NB4 (cell line): ENCODE measurements around the gene FPGS.

Experiments used
- DNase-seq: peaks from one replicate; pipeline ENCODE4 v3.0.0; 2010; ENCODE audit warnings: low read depth
- H3K4me3 ChIP-seq: one replicate; pipeline ENCODE4 v1.5.1; 2011; ENCODE audit warnings: mild to moderate bottlenecking, low read depth, low read length, moderate library complexity
- MYC ChIP-seq: IDR thresholded peaks from 2 replicates; pipeline ENCODE4 v1.6.1; 2011; ENCODE audit warnings: low read depth, low read length
- POLR2A ChIP-seq: IDR thresholded peaks from 2 replicates; pipeline ENCODE4 v1.6.1; 2011; ENCODE audit warnings: mild to moderate bottlenecking; ENCODE audit not compliant: insufficient read length; ENCODE audit errors: extremely low read depth
- TF ChIP-seq, protein P1 (sequence below): IDR thresholded peaks from 2 replicates; pipeline ENCODE4 v1.6.1; 2011; ENCODE audit warnings: low read depth, low read length
- TF ChIP-seq, protein P2 (sequence below): IDR thresholded peaks from one replicate; pipeline ENCODE4 v1.5.1; 2012; ENCODE audit warnings: low read depth, low read length

The FPGS gene

DNA sequence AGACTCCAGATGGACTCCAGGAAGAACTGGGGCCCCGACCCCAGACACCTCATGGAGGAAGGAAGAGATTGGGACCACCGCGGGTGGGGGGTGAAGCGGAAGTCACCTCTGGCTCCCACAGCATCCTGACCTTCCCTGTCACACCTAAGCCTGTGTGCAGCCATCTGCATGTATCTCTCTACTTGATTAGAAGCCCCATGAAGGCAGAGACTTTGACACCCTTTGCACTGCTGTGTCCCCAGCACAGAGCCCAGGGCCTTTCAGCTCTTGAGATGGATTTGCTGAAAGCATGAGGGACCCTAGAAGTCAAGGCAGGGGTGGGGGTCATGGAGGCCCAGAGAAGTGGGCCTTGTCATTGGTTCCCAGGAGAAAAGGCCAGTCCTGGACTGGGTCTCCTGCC is 54.6 kb downstream of the FPGS start:
- no peak overlapping the region for H3K4me3 ChIP-seq
- no peak for DNase-seq
- TF ChIP-seq POLR2A (no peak), MYC (no peak)
- TF ChIP-seq, protein P1, sequence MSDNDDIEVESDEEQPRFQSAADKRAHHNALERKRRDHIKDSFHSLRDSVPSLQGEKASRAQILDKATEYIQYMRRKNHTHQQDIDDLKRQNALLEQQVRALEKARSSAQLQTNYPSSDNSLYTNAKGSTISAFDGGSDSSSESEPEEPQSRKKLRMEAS = no peak
- TF ChIP-seq, protein P2, sequence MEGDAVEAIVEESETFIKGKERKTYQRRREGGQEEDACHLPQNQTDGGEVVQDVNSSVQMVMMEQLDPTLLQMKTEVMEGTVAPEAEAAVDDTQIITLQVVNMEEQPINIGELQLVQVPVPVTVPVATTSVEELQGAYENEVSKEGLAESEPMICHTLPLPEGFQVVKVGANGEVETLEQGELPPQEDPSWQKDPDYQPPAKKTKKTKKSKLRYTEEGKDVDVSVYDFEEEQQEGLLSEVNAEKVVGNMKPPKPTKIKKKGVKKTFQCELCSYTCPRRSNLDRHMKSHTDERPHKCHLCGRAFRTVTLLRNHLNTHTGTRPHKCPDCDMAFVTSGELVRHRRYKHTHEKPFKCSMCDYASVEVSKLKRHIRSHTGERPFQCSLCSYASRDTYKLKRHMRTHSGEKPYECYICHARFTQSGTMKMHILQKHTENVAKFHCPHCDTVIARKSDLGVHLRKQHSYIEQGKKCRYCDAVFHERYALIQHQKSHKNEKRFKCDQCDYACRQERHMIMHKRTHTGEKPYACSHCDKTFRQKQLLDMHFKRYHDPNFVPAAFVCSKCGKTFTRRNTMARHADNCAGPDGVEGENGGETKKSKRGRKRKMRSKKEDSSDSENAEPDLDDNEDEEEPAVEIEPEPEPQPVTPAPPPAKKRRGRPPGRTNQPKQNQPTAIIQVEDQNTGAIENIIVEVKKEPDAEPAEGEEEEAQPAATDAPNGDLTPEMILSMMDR = no peak

DNA sequence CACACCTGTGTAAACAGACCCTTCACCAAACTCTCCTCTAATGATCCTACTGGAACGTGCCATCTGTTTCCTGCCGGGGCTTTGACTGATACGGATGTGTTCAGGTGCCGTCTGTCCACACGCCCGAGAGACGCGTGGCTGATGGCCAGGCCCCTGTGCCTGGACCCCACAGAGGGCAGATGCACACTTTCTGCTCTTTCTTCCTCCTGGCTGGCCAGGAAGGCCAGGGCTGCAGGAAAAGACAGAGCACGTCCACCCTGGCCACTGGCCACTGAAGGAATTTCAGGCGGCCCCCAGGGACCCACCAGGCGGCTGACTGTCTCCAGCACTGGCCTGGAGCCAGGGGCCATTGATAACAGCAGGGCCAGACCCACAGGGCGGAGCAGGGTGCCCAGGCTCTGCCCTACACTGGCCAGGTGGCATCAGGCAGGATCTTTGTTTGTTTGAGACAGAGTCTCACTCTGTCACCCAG is 55.4 kb downstream of the FPGS start:
- H3K4me3 ChIP-seq = no peak overlapping the region
- DNase-seq = no peak
- TF ChIP-seq, protein P1 = no peak
- TF ChIP-seq, protein P2 = no peak
- TF ChIP-seq POLR2A = no peak

DNA sequence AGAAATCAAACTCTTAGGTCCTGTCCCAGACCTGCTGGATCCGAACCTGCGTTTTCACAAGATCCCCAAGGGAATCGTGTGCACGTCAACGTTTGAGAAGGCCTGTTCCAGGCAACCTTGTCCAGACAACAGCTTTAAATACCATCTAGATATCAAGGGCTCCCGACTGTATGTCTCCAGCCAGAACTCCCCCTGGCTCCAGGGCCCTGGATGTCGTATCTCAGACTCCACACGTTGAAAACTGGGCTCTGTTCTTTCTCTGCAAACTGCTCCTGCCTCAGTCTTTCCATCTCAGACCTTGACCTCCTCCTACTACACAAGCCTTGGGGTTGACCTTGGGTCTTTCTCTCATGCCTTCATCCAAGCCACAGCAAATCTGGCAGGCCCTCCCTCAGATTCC is 57.6 kb downstream of the FPGS start:
- no peak for DNase-seq
- H3K4me3 ChIP-seq = no peak overlapping the region
- TF ChIP-seq POLR2A (no peak), MYC (no peak)
- TF ChIP-seq, protein P1 = no peak
- TF ChIP-seq, protein P2 = no peak

DNA sequence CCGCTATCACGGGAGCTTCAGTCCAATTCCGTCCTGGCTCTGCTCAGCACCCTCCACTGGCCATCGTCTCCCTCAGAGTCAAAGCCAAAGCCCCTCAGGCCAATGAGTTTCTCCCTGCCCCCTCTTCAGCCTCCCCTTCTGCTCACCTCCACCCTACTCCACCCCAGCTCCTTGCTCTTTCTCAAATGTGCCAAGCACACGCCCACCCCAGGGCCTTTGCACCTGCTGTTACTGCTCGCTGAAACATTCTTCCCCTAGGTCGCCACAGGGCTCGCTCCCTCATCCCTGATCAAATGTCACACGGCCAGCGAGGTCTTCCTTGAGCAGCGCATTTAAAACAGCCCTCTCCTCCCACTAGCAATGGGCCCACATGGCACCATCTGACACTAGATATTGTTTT is 58.1 kb downstream of the FPGS start:
- H3K4me3 ChIP-seq = no peak overlapping the region
- no peak for TF ChIP-seq POLR2A
- TF ChIP-seq, protein P1 = no peak
- TF ChIP-seq, protein P2 = no peak
- no peak for TF ChIP-seq MYC

DNA sequence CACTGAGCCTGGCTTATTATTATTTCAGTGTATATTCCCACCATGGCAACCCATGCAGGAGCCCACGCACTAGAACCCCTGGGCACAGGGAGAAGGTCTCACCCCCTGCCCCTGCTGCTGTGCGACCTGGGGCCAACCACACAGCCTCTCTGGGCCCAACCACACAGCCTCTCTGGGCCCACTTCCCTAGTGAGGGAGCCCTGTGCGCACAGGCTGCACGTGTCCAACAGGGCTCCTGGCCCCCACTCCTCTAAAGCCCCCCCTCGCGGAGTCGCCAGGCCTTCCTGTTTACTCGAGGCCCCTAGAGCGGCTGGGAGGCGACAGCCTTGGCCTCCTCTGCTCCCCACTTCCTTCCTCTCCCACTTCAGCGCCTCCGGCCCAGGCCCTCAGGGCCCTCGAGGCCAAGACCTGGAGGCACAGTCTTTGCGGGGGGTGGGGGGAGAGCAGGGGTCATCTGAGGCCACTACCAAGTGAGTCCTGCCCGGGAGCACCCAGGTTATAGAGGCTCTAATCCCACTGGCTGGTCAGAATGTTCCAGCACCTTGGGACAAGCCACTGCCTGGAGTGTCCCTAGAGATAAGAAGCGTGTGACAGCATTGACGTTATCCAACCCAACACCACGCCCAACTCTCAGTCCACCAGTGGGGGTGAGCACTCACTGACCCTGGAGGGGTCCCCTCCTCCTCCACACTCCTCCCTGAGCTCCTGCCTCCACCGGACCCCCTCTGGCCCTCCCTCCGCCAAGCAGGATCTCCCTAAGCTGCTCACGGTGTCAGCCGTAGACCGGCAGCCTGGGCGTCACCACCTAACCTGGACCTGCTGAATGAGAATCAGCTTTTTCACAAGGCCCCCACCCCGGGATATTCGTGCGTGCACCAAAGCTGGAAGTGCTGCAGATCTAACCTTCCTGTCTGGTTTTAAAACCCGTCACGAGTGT is 59.7 kb downstream of the FPGS start:
- H3K4me3 ChIP-seq = no peak overlapping the region
- DNase-seq = peak; percentile 95
- peak; percentile 99 for TF ChIP-seq MYC
- peak; percentile 14 for TF ChIP-seq POLR2A
- TF ChIP-seq, protein P2 = no peak
- TF ChIP-seq, protein P1 = peak; percentile 98

More for the DNA sequence above, 58.1 kb downstream of the FPGS start:
- no peak for DNase-seq
